Measurements from ENCODE around the gene MYO18B. TPM values are rescaled to one million over a fixed set of nuclear protein-coding genes. Genes with fewer than 3 reads are reported as not detected.

Gene MYO18B
- total and polyA plus RNA-seq, 2 of the 4 experiments (the other 2 are of a cell fraction), result under 0.01 TPM; not detected in 1

DNA sequence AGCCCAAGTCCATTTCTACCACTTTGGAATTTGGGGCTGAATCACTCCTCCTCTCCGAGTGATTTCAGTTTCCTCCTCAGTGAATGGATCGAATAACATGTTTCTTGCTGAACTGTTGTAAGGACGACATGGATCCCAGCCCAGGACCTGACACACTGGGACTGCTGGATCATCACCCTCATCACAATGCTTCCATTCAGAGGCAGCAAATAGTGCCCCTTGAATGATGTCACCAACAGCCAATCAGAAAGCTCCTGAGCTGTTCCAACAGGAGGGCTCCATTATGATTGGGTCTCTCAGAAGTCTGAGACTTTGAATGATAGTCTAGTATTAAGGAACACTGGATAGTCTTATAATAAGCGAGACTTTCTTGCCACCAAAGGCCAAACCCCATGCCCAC, 158.9 kb downstream of the MYO18B start:
- no peak overlapping the region for H2AK9ac ChIP-seq (replicated peaks; ENCODE audit: low read depth, low read length, poor library complexity)
- no peak overlapping the region for H3K9ac ChIP-seq (ENCODE audit: low read depth, low read length)
- TF ChIP-seq, protein P1, sequence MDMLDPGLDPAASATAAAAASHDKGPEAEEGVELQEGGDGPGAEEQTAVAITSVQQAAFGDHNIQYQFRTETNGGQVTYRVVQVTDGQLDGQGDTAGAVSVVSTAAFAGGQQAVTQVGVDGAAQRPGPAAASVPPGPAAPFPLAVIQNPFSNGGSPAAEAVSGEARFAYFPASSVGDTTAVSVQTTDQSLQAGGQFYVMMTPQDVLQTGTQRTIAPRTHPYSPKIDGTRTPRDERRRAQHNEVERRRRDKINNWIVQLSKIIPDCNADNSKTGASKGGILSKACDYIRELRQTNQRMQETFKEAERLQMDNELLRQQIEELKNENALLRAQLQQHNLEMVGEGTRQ (IDR thresholded peaks at IDR 0.05; ENCODE audit: low read depth, low read length), result no peak
- TF ChIP-seq NFE2L2 (IDR thresholded peaks at IDR 0.05; ENCODE audit: low read depth, low read length) (no peak), MXI1 (IDR thresholded peaks at IDR 0.05; ENCODE audit: borderline replicate concordance, low read depth, low read length) (no peak), POLR2A (IDR thresholded peaks at IDR 0.05; ENCODE audit: low read depth, low read length) (no peak), RFX5 (IDR thresholded peaks at IDR 0.05; ENCODE audit: low read depth, low read length) (no peak), SMC3 (IDR thresholded peaks at IDR 0.05; ENCODE audit: low read depth, low read length) (no peak), RCOR1 (IDR thresholded peaks at IDR 0.05; ENCODE audit: insufficient replicate concordance, low read length) (no peak)
- TF ChIP-seq, protein P2, sequence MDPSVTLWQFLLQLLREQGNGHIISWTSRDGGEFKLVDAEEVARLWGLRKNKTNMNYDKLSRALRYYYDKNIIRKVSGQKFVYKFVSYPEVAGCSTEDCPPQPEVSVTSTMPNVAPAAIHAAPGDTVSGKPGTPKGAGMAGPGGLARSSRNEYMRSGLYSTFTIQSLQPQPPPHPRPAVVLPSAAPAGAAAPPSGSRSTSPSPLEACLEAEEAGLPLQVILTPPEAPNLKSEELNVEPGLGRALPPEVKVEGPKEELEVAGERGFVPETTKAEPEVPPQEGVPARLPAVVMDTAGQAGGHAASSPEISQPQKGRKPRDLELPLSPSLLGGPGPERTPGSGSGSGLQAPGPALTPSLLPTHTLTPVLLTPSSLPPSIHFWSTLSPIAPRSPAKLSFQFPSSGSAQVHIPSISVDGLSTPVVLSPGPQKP (IDR thresholded peaks at IDR 0.05; ENCODE audit: borderline replicate concordance, low read depth, low read length), result no peak
- TF ChIP-seq, protein P3, sequence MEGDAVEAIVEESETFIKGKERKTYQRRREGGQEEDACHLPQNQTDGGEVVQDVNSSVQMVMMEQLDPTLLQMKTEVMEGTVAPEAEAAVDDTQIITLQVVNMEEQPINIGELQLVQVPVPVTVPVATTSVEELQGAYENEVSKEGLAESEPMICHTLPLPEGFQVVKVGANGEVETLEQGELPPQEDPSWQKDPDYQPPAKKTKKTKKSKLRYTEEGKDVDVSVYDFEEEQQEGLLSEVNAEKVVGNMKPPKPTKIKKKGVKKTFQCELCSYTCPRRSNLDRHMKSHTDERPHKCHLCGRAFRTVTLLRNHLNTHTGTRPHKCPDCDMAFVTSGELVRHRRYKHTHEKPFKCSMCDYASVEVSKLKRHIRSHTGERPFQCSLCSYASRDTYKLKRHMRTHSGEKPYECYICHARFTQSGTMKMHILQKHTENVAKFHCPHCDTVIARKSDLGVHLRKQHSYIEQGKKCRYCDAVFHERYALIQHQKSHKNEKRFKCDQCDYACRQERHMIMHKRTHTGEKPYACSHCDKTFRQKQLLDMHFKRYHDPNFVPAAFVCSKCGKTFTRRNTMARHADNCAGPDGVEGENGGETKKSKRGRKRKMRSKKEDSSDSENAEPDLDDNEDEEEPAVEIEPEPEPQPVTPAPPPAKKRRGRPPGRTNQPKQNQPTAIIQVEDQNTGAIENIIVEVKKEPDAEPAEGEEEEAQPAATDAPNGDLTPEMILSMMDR (conservative IDR thresholded peaks at IDR 0.05; ENCODE audit: low read depth, low read length), result no peak
- ATAC-seq (ENCODE audit: low read depth) (no peak), DNase-seq (no peak)
- no peak overlapping the region for H2BK5ac ChIP-seq (ENCODE audit: low read depth, low read length, poor library complexity, severe bottlenecking)
- no peak overlapping the region for H3K4me3 ChIP-seq (ENCODE audit: insufficient read depth, low read depth, low read length)
- no peaks in the 10 kb centered on the region for H3K36me3 ChIP-seq (ENCODE audit: control insufficient read depth, insufficient read depth, low read length)
- no peak overlapping the region for H3K14ac ChIP-seq (replicated peaks; ENCODE audit: low read depth, low read length)
- no peaks in the 10 kb centered on the region for H3K9me1 ChIP-seq (ENCODE audit: insufficient read depth, low read length)
- POLR2A ChIA-PET (ENCODE audit: unreplicated experiment), result no interaction called here
- H3K4me1 ChIP-seq (ENCODE audit: control insufficient read depth, insufficient read depth, low read length), result no peaks in the 10 kb centered on the region
- H3K9me3 ChIP-seq (ENCODE audit: control insufficient read depth, insufficient read depth, low read length), result peaks cover 18% of the 10 kb centered on the region
- no peak overlapping the region for H4K8ac ChIP-seq (ENCODE audit: low read depth in 2 of 2, low read length in 2 of 2)
- H2BK120ac ChIP-seq (ENCODE audit: low read depth, low read length), result no peak overlapping the region
- H3K18ac ChIP-seq (ENCODE audit: low read depth, low read length), result no peak overlapping the region
- WGBS, 2 experiments (ENCODE audit: extremely low coverage in 2 of 2, insufficient read length in 1 of 2), result 33% methylated on average over 1 of the region's 4 CpGs; no CpG with 5 or more reads in 1 of the 2 experiments
- no peak overlapping the region for H2AFZ ChIP-seq (replicated peaks; ENCODE audit: low read length, poor library complexity)
- H4K5ac ChIP-seq (ENCODE audit: low read depth, low read length), result no peak overlapping the region
- in situ Hi-C loops (cut with MboI; ENCODE audit: low sequenced_read_pairs), result no loop called here
- no peak overlapping the region for H4K91ac ChIP-seq (ENCODE audit: insufficient read depth, low read depth, low read length)
- no peak overlapping the region for H2AK5ac ChIP-seq (ENCODE audit: low read depth, low read length)
- CTCF ChIA-PET, result no interaction called here
- H3K27me3 ChIP-seq (ENCODE audit: control insufficient read depth, insufficient read depth, low read length), result no peaks in the 10 kb centered on the region
- no peak overlapping the region for H3K56ac ChIP-seq (ENCODE audit: extremely low read depth, insufficient read depth, low read length)
- intact Hi-C loops (cut with micrococcal nuclease), result no loop called here
- no peak overlapping the region for H3K4me2 ChIP-seq (ENCODE audit: low read depth, low read length)
- dilution Hi-C loops (cut with HindIII; ENCODE audit: low sequenced_read_pairs, unreplicated experiment), result no loop called here
- no peak overlapping the region for H2BK15ac ChIP-seq (ENCODE audit: low read depth, low read length)
- BruUV-seq (replicated peaks), result no TSS peak
- no peak overlapping the region for H3K27ac ChIP-seq (ENCODE audit: insufficient read depth, low read length)
- H4K20me1 ChIP-seq (ENCODE audit: insufficient read depth, low read length), result no peaks in the 10 kb centered on the region
- no peak overlapping the region for H3K23ac ChIP-seq (ENCODE audit: low read depth, low read length)
- H2BK20ac ChIP-seq (ENCODE audit: low read depth, low read length), result no peak overlapping the region
- no peak overlapping the region for H3K4ac ChIP-seq (ENCODE audit: low read depth, low read length)
- H3K79me1 ChIP-seq (ENCODE audit: low read depth in 1 of 2, low read length in 2 of 2), result no peaks in the 10 kb centered on the region
